Coronary artery (tissue), 2 donors: ENCODE measurements around the gene ACOXL.

Experiments
- DNase-seq: peaks from one replicate; pipeline ENCODE4 v3.0.0-alpha.2; 2017; ENCODE audit warnings: low spot score
- H3K27ac ChIP-seq, 2 donors: fragments of 200-600 bp; sonication (generic); one replicate each; pipeline ENCODE4 v1.5.1; 2016 to 2019
- H3K4me3 ChIP-seq: fragments of 200-600 bp; sonication (generic); 2 replicates; pipeline ENCODE4 v1.5.1; 2016; ENCODE audit warnings: mild to moderate bottlenecking, moderate library complexity
- TF ChIP-seq, protein P1 (sequence below): fragments of 200-600 bp; sonication (generic); IDR thresholded peaks from one replicate; pipeline ENCODE4 v1.5.1; 2019; ENCODE audit warnings: antibody characterized with exemption

ACOXL gene

DNA sequence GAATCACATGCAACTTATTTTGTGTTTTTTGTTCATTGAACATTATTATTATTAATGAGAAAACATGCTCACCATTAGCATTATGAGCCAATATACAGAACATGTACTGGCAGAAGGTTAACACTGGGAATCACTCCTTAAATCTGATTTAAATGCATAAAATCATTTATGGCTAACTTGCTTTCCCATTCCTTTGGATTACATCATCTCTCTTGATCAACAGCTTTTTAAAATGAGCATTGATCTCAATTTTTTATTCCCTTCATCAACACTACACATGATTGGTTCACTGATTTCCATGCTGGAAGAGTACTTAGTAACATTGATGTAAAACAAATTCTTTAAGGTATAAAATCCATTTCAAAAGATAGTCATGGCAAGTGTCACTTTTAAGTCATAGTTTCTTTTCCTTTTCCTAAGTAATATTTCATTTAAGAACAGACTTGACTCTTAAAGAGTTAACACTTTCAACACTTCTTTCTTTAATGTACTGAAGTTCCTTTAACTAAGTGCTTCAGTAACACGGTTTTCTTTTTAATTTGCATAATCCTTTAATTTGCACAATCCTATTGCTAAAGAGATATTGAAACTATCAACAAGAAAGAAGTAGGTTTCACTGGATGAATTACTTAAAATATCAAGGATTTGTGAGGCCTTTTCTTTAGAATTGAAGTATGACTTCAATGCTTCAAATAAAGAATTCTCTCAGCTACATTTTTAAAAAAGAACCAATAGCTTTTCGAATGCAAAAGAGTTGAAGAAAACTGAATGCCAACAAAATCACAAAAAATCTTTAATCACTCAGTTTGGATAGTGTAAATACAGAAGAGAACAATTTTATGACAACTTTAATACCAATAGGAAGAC lies 29.6 kb upstream of the ACOXL start:
- no peak for DNase-seq
- no peak overlapping the region for H3K27ac ChIP-seq
- no peak overlapping the region for H3K4me3 ChIP-seq
- TF ChIP-seq, protein P1, sequence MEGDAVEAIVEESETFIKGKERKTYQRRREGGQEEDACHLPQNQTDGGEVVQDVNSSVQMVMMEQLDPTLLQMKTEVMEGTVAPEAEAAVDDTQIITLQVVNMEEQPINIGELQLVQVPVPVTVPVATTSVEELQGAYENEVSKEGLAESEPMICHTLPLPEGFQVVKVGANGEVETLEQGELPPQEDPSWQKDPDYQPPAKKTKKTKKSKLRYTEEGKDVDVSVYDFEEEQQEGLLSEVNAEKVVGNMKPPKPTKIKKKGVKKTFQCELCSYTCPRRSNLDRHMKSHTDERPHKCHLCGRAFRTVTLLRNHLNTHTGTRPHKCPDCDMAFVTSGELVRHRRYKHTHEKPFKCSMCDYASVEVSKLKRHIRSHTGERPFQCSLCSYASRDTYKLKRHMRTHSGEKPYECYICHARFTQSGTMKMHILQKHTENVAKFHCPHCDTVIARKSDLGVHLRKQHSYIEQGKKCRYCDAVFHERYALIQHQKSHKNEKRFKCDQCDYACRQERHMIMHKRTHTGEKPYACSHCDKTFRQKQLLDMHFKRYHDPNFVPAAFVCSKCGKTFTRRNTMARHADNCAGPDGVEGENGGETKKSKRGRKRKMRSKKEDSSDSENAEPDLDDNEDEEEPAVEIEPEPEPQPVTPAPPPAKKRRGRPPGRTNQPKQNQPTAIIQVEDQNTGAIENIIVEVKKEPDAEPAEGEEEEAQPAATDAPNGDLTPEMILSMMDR: no peak

DNA sequence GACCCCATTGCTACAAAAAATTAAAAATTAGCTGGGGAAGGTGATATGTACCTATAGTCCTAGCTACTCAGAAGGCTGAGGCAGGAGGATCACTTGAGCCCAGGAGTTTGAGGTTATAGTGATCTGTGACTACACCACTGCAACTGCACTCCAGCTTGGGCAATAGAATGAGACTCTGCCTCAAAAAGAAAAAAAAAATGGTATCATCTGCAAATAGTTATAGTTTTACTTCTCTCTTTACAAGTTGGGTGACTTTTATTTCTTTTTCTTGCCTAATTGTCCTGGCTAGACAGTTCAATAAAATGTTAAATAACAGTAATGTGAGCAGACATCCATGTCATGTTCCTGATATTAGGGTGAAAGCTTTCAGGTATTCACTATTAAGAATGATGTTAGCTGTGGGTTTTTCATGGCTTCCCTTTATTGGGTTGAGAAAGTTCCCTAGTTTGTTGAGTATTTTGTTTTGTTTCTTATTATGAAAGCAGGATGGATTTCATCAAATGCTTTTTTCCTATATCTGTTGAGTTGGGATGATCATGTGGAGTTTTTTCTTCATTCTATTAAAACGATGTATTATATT lies 24.9 kb upstream of the ACOXL start:
- DNase-seq: no peak
- no peak overlapping the region for H3K4me3 ChIP-seq
- TF ChIP-seq, protein P1: no peak
- H3K27ac ChIP-seq: no peak overlapping the region

DNA sequence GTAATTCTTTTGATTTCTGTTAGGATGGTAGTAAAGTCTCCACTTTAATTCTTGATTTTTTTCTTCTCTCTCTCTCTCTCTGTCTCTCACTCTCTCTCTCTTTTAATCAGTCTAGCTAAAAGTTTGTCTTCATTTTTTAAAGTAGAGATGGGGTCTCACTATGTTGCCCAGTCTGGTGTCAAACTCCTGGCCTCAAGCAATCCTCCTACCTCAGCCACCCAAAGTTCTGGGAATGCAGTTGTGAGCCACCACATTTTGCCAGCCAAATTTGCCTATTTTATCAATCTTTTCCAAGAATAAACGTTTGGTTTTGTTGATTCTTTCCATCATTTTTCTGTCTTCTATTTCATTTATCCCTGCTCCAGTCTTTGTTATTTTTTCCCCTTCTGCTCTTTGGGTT lies 23.9 kb upstream of the ACOXL start:
- Histone ChIP-seq H3K27ac (no peak overlapping the region), H3K4me3 (no peak overlapping the region)
- TF ChIP-seq, protein P1: no peak
- DNase-seq: no peak

DNA sequence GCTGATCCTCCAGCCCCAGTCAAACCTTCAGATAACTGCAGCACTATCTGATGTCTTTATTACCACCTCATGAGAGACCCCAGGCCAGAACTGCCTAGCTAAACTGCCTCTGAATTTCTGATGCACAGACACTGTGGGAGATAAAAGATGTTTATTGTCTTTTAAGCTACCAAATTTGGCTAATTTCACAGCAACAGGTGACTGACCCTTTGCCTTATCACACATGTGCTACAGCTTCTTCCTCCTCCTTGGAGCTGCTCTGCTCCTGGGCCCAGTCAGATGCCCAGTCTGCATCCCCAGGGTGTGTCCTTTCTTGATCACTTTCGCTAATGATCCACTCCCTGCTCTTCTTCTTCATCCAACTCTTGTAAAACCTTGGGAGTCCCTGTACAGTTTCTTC lies 19.6 kb upstream of the ACOXL start:
- no peak overlapping the region for H3K4me3 ChIP-seq
- DNase-seq: no peak
- no peak overlapping the region for H3K27ac ChIP-seq
- TF ChIP-seq, protein P1: no peak

DNA sequence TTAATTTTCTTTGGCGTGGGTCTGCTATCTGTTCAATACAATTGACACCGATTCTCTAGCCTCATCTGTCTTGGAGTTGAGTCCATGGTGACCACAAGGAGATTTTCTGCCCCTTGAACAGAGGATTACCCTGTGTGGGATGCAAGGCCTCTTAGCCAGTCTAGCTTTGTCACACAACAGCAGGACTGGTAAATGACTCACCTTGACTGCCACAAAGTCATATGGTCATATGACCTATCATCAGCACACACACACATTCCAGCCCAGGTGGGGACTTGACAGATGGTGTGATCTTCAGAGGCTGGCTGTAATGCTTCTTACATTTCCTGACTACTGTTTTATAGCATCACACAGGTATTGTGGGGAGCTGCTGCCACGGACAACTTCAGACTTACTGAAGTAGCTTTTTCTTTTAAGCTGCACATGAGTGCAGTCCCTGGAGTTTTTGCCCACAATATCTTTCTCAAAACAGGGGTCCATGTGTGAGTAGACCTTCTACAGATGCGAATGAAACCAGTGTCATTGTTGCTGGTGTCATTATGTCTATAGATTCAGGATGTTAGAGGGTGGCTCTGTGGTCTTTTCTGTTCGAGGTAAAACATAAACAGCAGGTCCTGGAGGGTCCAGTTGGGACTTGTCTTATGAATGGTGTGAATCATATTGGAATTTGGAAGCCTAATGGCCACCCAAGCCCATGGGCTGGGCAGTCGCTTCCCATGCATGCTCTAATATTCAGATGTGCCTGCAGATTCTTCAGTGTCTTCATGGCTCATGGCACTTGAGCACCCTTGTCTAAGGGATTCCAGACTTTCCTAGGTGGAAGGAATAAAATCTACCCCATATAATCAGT lies 18.6 kb upstream of the ACOXL start:
- Histone ChIP-seq H3K4me3 (no peak overlapping the region), H3K27ac (no peak overlapping the region)
- no peak for DNase-seq
- TF ChIP-seq, protein P1: no peak

DNA sequence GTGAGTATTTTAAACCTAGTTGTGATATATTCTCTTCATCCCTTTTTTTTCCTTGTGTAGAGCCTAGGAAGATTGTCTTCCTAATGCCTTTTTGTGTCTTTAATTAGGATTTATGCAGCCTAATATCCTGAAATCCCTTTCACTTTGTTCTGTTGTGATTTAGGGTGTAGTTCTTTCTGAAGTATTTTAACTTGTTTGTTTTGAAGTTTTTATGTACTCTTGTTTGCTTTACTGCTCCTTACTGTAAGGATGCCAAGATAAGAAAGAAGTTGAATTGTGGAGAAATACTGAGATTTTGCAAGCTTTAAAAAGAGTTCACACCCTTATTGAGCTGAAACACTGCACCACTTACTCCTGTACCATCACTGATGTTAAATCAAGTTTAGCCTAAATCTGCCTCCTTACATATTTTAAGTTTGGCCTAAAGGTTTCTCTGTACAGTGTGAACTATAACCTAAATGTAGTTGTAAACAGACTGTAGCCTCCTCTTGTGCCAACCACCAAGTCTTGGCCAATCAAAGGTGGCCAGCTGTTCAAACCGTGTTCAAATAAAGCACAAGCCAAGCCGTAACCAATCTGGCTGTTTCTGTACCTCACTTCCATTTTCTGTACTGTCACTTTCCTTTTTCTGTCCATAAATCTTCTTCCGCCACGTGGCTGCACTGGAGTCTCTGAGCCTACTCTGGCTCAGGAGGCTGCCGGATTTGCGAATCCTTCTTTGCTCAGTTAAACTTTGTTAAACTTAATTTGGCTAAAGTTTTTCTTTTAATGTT lies 17.7 kb upstream of the ACOXL start:
- H3K27ac ChIP-seq: no peak overlapping the region
- TF ChIP-seq, protein P1: no peak
- DNase-seq: no peak

More for the DNA sequence above, 17.7 kb upstream of the ACOXL start:
- no peak overlapping the region for H3K4me3 ChIP-seq
